AG10803 (cell line): Measurements from ENCODE around the gene PTMS.

Source experiments
- DNase-seq: peaks from one replicate; pipeline ENCODE4 v3.0.0; 2010; ENCODE audit warnings: low read depth
- H3K4me3 ChIP-seq: 2 replicates; pipeline ENCODE4 v1.5.1; 2011; ENCODE audit warnings: mild to moderate bottlenecking, low read length, control low read depth
- CTCF ChIP-seq: conservative IDR thresholded peaks from 2 replicates; pipeline ENCODE4 v1.5.1; 2011; ENCODE audit warnings: mild to moderate bottlenecking, low read length, control low read depth, inconsistent platforms

The PTMS gene

DNA sequence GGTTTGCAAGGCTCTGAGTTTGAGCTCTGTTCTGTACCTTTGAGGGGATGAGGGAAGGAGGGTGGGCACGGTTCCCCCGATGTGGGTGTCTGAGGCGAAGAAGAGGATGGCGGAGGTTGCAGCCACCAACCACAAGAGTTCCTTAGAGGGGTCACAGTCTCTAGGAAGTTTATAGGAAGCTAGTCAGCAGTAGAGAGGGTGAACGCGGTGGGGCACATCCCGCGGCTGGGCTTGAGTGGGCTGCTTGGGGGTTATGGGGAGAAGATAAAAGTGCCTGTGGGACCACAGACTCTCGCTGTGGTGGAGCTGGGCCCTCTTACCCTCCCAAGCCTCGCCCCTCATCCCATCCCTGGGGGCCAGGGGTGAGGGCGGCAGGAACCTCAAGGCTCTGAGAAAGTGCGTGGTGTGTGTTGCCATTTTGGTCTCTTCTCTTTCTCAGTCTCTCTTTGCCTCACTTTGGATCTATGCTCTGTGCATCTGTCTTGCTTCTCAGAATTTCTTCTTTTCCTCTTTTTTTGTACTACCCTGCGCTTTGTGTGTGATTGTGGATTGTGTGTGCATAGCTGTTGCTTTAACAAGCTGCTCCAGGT is 25.9 kb downstream of the PTMS start:
- no peak overlapping the region for H3K4me3 ChIP-seq
- DNase-seq: no peak
- TF ChIP-seq CTCF: no peak

GRCh38 chr12:6792522-6793201 is 26.5 kb downstream of the PTMS start:
- no peak for DNase-seq
- no peak for TF ChIP-seq CTCF
- H3K4me3 ChIP-seq: no peak overlapping the region

- no peak for DNase-seq
- TF ChIP-seq CTCF: no peak
- H3K4me3 ChIP-seq: no peak overlapping the region
Measured at GRCh38 chr12:6795088-6795487, 28.9 kb downstream of the PTMS start.

GRCh38 chr12:6796576-6796975 is 30.4 kb downstream of the PTMS start:
- no peak for TF ChIP-seq CTCF
- H3K4me3 ChIP-seq: no peak overlapping the region

GRCh38 chr12:6799147-6799546 is 33.0 kb downstream of the PTMS start:
- no peak for TF ChIP-seq CTCF
- no peak for DNase-seq

More at GRCh38 chr12:6796576-6796975, 30.4 kb downstream of the PTMS start:
- DNase-seq: no peak

DNA sequence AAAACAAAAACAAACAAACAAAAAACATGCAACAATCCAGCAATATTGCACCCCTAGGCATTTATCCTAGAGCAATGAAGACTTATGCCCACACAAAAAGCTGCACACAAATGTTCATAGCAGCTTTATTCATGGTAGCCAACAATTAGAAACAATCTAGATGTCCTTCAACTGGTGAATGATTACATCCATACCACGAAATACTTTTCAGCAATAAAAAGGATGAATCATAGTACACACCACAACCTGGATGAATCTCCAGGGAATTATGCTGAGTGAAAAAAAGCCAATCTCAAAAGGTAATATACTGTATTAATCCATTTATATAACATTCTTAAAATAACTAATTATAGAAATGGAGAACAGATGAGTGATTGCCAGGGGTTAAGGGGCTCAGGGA is 41.0 kb downstream of the PTMS start:
- DNase-seq: peak; percentile 21
- no peak for TF ChIP-seq CTCF
- H3K4me3 ChIP-seq: no peak overlapping the region

More at GRCh38 chr12:6799147-6799546, 33.0 kb downstream of the PTMS start:
- no peak overlapping the region for H3K4me3 ChIP-seq

- TF ChIP-seq CTCF: no peak
- DNase-seq: no peak
- no peak overlapping the region for H3K4me3 ChIP-seq
Measured at GRCh38 chr12:6809056-6809455, 42.9 kb downstream of the PTMS start.
